HepG2 (cell line): Measurements from ENCODE around the gene APOC3. TPM values are rescaled to one million over a fixed set of nuclear protein-coding genes. Genes with fewer than 3 reads are reported as not detected.

Source experiments
- BCL6 ChIP-seq: IDR thresholded peaks from 2 replicates; pipeline ENCODE4 v1.6.1; 2016; ENCODE audit warnings: missing genetic modification reagents, missing compliant biosample characterization
- BRF2 ChIP-seq: sonication (generic); formaldehyde crosslinking; IDR thresholded peaks from 2 replicates; pipeline ENCODE4 v1.8.1; 2022; ENCODE audit warnings: mild to moderate bottlenecking, missing genetic modification reagents
- CEBPG ChIP-seq: IDR thresholded peaks from 2 replicates; pipeline ENCODE4 v1.6.1; 2016
- ELF4 ChIP-seq: sonication (generic); formaldehyde crosslinking; IDR thresholded peaks from 2 replicates; pipeline ENCODE4 v1.5.0; 2020; ENCODE audit warnings: missing genetic modification reagents, mild to moderate bottlenecking, moderate library complexity, borderline replicate concordance
- ETV5 ChIP-seq: IDR thresholded peaks from 2 replicates; pipeline ENCODE4 v1.6.1; 2018; ENCODE audit warnings: missing biosample characterization, missing genetic modification reagents, inconsistent platforms, borderline replicate concordance
- GABPA ChIP-seq, 2 experiments: IDR thresholded peaks; 2 replicates each; pipeline ENCODE4 v1.6.1; 2011 to 2016; ENCODE audit warnings: low read depth in 2 of 2, low read length in 1 of 2, missing biosample characterization in 1 of 2, missing genetic modification characterization in 1 of 2
- HDAC2 ChIP-seq: sonication (generic); formaldehyde crosslinking; IDR thresholded peaks from 2 replicates; pipeline ENCODE4 v1.4.0; 2020; ENCODE audit warnings: missing genetic modification reagents
- IKZF5 ChIP-seq: IDR thresholded peaks from 2 replicates; pipeline ENCODE4 v1.6.1; 2018; ENCODE audit warnings: missing genetic modification reagents, mild to moderate bottlenecking, missing compliant biosample characterization
- KDM3A ChIP-seq: IDR thresholded peaks from 2 replicates; pipeline ENCODE4 v1.6.1; 2018; ENCODE audit warnings: low read depth, missing compliant biosample characterization
- KDM5A ChIP-seq: fragments of 200-600 bp; sonication (generic); IDR thresholded peaks from 2 replicates; pipeline ENCODE4 v1.7.0; 2018; ENCODE audit warnings: antibody characterized with exemption, mild to moderate bottlenecking, low read length, borderline replicate concordance
- KLF12 ChIP-seq: sonication (generic); formaldehyde crosslinking; IDR thresholded peaks from 2 replicates; pipeline ENCODE4 v1.4.0; 2020; ENCODE audit warnings: missing genetic modification reagents, borderline replicate concordance
- NFRKB ChIP-seq: fragments of 450-650 bp; IDR thresholded peaks from 2 replicates; pipeline ENCODE4 v1.6.1; 2017
- NR2F1 ChIP-seq, 2 experiments: fragments of 450-650 bp in 1 of 2; formaldehyde crosslinking in 1 of 2; IDR thresholded peaks; 2 replicates each; pipeline versions ENCODE4 v1.5.0 to v1.6.1; 2016 to 2020; ENCODE audit warnings: mild to moderate bottlenecking in 1 of 2, missing compliant biosample characterization in 1 of 2, missing genetic modification reagents in 1 of 2, moderate library complexity in 1 of 2
- ONECUT2 ChIP-seq: sonication (generic); formaldehyde crosslinking; IDR thresholded peaks from 2 replicates; pipeline ENCODE4 v1.4.0; 2020; ENCODE audit warnings: missing genetic modification reagents
- RBM22 ChIP-seq: fragments of 200-400 bp; formaldehyde crosslinking; optimal IDR thresholded peaks from 2 replicates; pipeline ENCODE3; 2017; ENCODE audit warnings: mild to moderate bottlenecking, low read length, moderate library complexity
- SMC3 ChIP-seq: IDR thresholded peaks from 2 replicates; pipeline ENCODE4 v1.6.1; 2011; ENCODE audit warnings: low read length, improper control_type of control experiment
- SNAI1 ChIP-seq: sonication (generic); formaldehyde crosslinking; IDR thresholded peaks from 2 replicates; pipeline ENCODE4 v1.5.0; 2020; ENCODE audit warnings: mild to moderate bottlenecking, missing genetic modification reagents, borderline replicate concordance
- SNAPC2 ChIP-seq: sonication (generic); formaldehyde crosslinking; IDR thresholded peaks from 2 replicates; pipeline ENCODE4 v1.8.1; 2022; ENCODE audit warnings: mild to moderate bottlenecking, missing genetic modification reagents
- TCF7L2 ChIP-seq: IDR thresholded peaks from 2 replicates; pipeline ENCODE4 v1.6.1; 2011; ENCODE audit warnings: mild to moderate bottlenecking, low read depth, low read length, moderate library complexity
- THYN1 ChIP-seq: sonication (generic); formaldehyde crosslinking; IDR thresholded peaks from 2 replicates; pipeline ENCODE4 v1.8.1; 2023; ENCODE audit warnings: low read depth, mild to moderate bottlenecking, moderate library complexity, missing genetic modification reagents, borderline replicate concordance
- XRCC5 ChIP-seq: fragments of 200-400 bp; formaldehyde crosslinking; optimal IDR thresholded peaks from 2 replicates; pipeline ENCODE3; 2017; ENCODE audit warnings: mild to moderate bottlenecking, low read length
- ZNF12 ChIP-seq: sonication (generic); formaldehyde crosslinking; IDR thresholded peaks from 2 replicates; pipeline ENCODE4 v1.5.0; 2020; ENCODE audit warnings: missing genetic modification reagents
- ZNF326 ChIP-seq: sonication (generic); formaldehyde crosslinking; IDR thresholded peaks from 2 replicates; pipeline ENCODE4 v1.4.0; 2020; ENCODE audit warnings: missing genetic modification reagents, borderline replicate concordance
- ZNF33A ChIP-seq: sonication (generic); formaldehyde crosslinking; IDR thresholded peaks from 2 replicates; pipeline ENCODE4 v1.5.1; 2020; ENCODE audit warnings: missing genetic modification reagents, mild to moderate bottlenecking, moderate library complexity, borderline replicate concordance
- ZNF558 ChIP-seq: sonication (generic); formaldehyde crosslinking; IDR thresholded peaks from 2 replicates; pipeline ENCODE4 v1.9.0; 2022; ENCODE audit warnings: mild to moderate bottlenecking, missing genetic modification reagents, borderline replicate concordance
- ZNF773 ChIP-seq: sonication (generic); formaldehyde crosslinking; IDR thresholded peaks from 2 replicates; pipeline ENCODE4 v1.4.0; 2020; ENCODE audit warnings: missing genetic modification reagents, borderline replicate concordance
- ZNF788 ChIP-seq: sonication (generic); formaldehyde crosslinking; IDR thresholded peaks from 2 replicates; pipeline ENCODE4 v1.5.0; 2020; ENCODE audit warnings: mild to moderate bottlenecking, missing genetic modification reagents, borderline replicate concordance
- ZSCAN29 ChIP-seq: sonication (generic); formaldehyde crosslinking; conservative IDR thresholded peaks from 2 replicates; pipeline ENCODE4 v1.4.0; 2020; ENCODE audit warnings: mild to moderate bottlenecking, missing genetic modification reagents
- ZSCAN31 ChIP-seq: sonication (generic); formaldehyde crosslinking; IDR thresholded peaks from 2 replicates; pipeline ENCODE4 v1.5.0; 2020; ENCODE audit warnings: low read depth, mild to moderate bottlenecking, missing genetic modification reagents
- polyA plus RNA-seq, 8 experiments: library from polyadenylated mRNA; depleted of rRNA in 3 of 8; stranded (reverse) in 7 of 8; unstranded in 1 of 8; fragments of >200 nt; fragmentation: Illumina TruSeq in 4 of 8; extraction: Trizol in 4 of 8; gene quantifications; 2 replicates each; pipeline versions ENCODE4 v1.2.1 to v1.2.3, GENCODE V29; 2011 to 2016; ENCODE audit warnings: low read depth in 4 of 8, missing spikeins in 1 of 8, mixed read lengths in 1 of 8; ENCODE audit not compliant: insufficient read depth in 1 of 8
- total RNA-seq, 5 experiments: library from RNA; depleted of rRNA; stranded (reverse); fragments of >200 nt; fragmentation: Illumina TruSeq; extraction: Trizol; gene quantifications; 2 replicates each; pipeline ENCODE4 v1.2.3, GENCODE V29; 2016; ENCODE audit warnings: low read depth in 1 of 5

Gene APOC3
- total and polyA plus RNA-seq, 2 of the 13 experiments (the other 11 are each of a cell fraction or from before 2014, with no cell fraction given), result 314 to 687 TPM

GRCh38 chr11:116808262-116809175, 21.2 kb upstream of the APOC3 start (continued):
- TF ChIP-seq ZSCAN31 (CRISPR knock-in tag), result 0 out of 2 replicates have a peak, but pooled peaks have one; percentile 25
- peak; percentile 26 for TF ChIP-seq XRCC5
- peak; percentile 69 for TF ChIP-seq BRF2 (CRISPR knock-in tag)
- TF ChIP-seq ONECUT2 (CRISPR knock-in tag), result peak; percentile 90
- TF ChIP-seq ZNF788 (CRISPR knock-in tag), result peak; percentile 56; the same call in 1 of the 2 replicates
- peak; percentile 94 for TF ChIP-seq CEBPG (CRISPR knock-in tag)
- TF ChIP-seq ZNF558 (CRISPR knock-in tag), result peak; percentile 60; the same call in 1 of the 2 replicates
- TF ChIP-seq KDM5A, result peak; percentile 14; the same call in 1 of the 2 replicates
- peak; percentile 61 for TF ChIP-seq ZNF12 (CRISPR knock-in tag)
- TF ChIP-seq ZNF773 (CRISPR knock-in tag), result no peak
- no peak for TF ChIP-seq GABPA (IDR thresholded peaks at IDR 0.05; ENCODE audit: low read depth, low read length)
- peak; percentile 59; the same call in 1 of the 2 replicates for TF ChIP-seq GABPA (CRISPR knock-in tag; IDR thresholded peaks at IDR 0.05; ENCODE audit: low read depth)
- 0 out of 2 replicates have a peak, but pooled peaks have one; percentile 56 for TF ChIP-seq KLF12
- TF ChIP-seq BCL6, result peak; percentile 91
- peak; percentile 68; the same call in 1 of the 2 replicates for TF ChIP-seq SNAPC2 (CRISPR knock-in tag)
- TF ChIP-seq ELF4 (CRISPR knock-in tag), result no peak
- TF ChIP-seq SNAI1 (CRISPR knock-in tag), result 0 out of 2 replicates have a peak, but pooled peaks have one; percentile 52
- no peak for TF ChIP-seq THYN1 (CRISPR knock-in tag)
- peak; percentile 85; the same call in 1 of the 2 replicates for TF ChIP-seq IKZF5
- TF ChIP-seq NR2F1 (CRISPR knock-in tag; IDR thresholded peaks at IDR 0.05), result peak; percentile 97 to 99
- TF ChIP-seq RBM22, result peak; percentile 42
- no peak for TF ChIP-seq ZNF33A (CRISPR knock-in tag)
- peak; percentile 40 for TF ChIP-seq SMC3
- TF ChIP-seq ETV5 (CRISPR knock-in tag), result peak; percentile 58; the same call in 1 of the 2 replicates
- no peak for TF ChIP-seq ZNF326 (CRISPR knock-in tag)
- TF ChIP-seq TCF7L2, result peak; percentile 75
- peak; percentile 67 for TF ChIP-seq KDM3A
- TF ChIP-seq NFRKB, result no peak
- TF ChIP-seq HDAC2 (CRISPR knock-in tag), result peak; percentile 96
- peak; percentile 71; the same call in 1 of the 2 replicates for TF ChIP-seq ZSCAN29
